K562 (cell line): ENCODE data around the gene MMP23B. TPM values are rescaled to one million over a fixed set of nuclear protein-coding genes. Genes with fewer than 3 reads are reported as not detected.
A peak's percentile ranks its signal among the peaks of the same experiment; 100 is the strongest.
"Not testable (repeated sequence)": the region's sequence is repeated elsewhere in the genome, so short reads cannot be mapped to it uniquely, and the experiment has no call there.

Source experiments
- MGA ChIP-seq: fragments of 450-650 bp; IDR thresholded peaks from 2 replicates; pipeline ENCODE4 v1.6.1; 2016; ENCODE audit warnings: mild to moderate bottlenecking, moderate library complexity
- polyA plus RNA-seq, 8 experiments: library from polyadenylated mRNA; depleted of rRNA in 4 of 8; stranded (reverse) in 5 of 8; unstranded in 3 of 8; fragments of >200 nt; fragmentation: Nextera tagmentation in 2 of 8; fragmentation: Illumina TruSeq in 1 of 8; extraction: Ambion mirVana in 2 of 8; extraction: Trizol in 1 of 8; gene quantifications; 2 replicates each; pipeline versions ENCODE4 v1.2.1 to v1.2.3, GENCODE V29; 2011 to 2014; ENCODE audit warnings: inconsistent platforms in 1 of 8, missing spikeins in 1 of 8
- total RNA-seq, 7 experiments: library from RNA; depleted of rRNA in 6 of 7; stranded (reverse); fragments of >200 nt in 6 of 7; fragmentation: Illumina TruSeq in 2 of 7; extraction: Trizol in 2 of 7; gene quantifications; 2 replicates each; pipeline versions ENCODE4 v1.2.1 to v1.2.3, GENCODE V29; 2011 to 2021; ENCODE audit warnings: low replicate concordance in 1 of 7
- TF ChIP-seq, protein P1 (sequence below), 2 experiments: fragments of 450-650 bp; formaldehyde crosslinking in 1 of 2; IDR thresholded peaks; 2 replicates each; pipeline versions ENCODE4 v1.4.0 to v1.6.1; 2014 to 2020; ENCODE audit warnings: mild to moderate bottlenecking in 2 of 2, borderline replicate concordance in 1 of 2, low read depth in 1 of 2
- TF ChIP-seq, protein P2 (sequence below): fragments of 450-650 bp; IDR thresholded peaks from 2 replicates; pipeline ENCODE4 v1.6.1; 2016; ENCODE audit warnings: antibody characterized with exemption

MMP23B gene
- total and polyA plus RNA-seq, 9 of the 15 experiments (the other 6 are each of a cell fraction or from before 2014, with no cell fraction given), result 0.28 to 1.2 (median 0.41) TPM; not detected in 5

GRCh38 chr1:1658583-1659549 is 26.9 kb downstream of the MMP23B start, which contains the start of gene CDK11B (continued):
- TF ChIP-seq MGA, result peak; percentile 57
- TF ChIP-seq, protein P1, sequence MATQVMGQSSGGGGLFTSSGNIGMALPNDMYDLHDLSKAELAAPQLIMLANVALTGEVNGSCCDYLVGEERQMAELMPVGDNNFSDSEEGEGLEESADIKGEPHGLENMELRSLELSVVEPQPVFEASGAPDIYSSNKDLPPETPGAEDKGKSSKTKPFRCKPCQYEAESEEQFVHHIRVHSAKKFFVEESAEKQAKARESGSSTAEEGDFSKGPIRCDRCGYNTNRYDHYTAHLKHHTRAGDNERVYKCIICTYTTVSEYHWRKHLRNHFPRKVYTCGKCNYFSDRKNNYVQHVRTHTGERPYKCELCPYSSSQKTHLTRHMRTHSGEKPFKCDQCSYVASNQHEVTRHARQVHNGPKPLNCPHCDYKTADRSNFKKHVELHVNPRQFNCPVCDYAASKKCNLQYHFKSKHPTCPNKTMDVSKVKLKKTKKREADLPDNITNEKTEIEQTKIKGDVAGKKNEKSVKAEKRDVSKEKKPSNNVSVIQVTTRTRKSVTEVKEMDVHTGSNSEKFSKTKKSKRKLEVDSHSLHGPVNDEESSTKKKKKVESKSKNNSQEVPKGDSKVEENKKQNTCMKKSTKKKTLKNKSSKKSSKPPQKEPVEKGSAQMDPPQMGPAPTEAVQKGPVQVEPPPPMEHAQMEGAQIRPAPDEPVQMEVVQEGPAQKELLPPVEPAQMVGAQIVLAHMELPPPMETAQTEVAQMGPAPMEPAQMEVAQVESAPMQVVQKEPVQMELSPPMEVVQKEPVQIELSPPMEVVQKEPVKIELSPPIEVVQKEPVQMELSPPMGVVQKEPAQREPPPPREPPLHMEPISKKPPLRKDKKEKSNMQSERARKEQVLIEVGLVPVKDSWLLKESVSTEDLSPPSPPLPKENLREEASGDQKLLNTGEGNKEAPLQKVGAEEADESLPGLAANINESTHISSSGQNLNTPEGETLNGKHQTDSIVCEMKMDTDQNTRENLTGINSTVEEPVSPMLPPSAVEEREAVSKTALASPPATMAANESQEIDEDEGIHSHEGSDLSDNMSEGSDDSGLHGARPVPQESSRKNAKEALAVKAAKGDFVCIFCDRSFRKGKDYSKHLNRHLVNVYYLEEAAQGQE (IDR thresholded peaks at IDR 0.05; ENCODE audit: borderline replicate concordance), result not testable (repeated sequence)
- TF ChIP-seq, protein P1 (CRISPR knock-in tag; IDR thresholded peaks at IDR 0.05; ENCODE audit: low read depth), result 0 out of 2 replicates have a peak, but pooled peaks have one; percentile 28
- TF ChIP-seq, protein P2, sequence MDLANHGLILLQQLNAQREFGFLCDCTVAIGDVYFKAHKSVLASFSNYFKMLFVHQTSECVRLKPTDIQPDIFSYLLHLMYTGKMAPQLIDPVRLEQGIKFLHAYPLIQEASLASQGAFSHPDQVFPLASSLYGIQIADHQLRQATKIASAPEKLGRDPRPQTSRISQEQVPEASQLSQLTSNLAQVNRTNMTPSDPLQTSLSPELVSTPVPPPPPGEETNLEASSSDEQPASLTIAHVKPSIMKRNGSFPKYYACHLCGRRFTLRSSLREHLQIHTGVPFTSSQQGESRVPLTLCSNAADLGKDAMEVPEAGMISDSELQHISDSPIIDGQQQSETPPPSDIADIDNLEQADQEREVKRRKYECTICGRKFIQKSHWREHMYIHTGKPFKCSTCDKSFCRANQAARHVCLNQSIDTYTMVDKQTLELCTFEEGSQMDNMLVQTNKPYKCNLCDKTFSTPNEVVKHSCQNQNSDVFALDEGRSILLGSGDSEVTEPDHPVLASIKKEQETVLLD, result peak; percentile 97
